OCI-M2 (cell line): ENCODE data around the gene PRSS27.

ENCODE experiments used
- DNase-seq: peaks from one replicate; lab custom pipeline; 2025; ENCODE audit not compliant: unreplicated experiment; lab: John Stamatoyannopoulos, UW

The PRSS27 gene

DNA sequence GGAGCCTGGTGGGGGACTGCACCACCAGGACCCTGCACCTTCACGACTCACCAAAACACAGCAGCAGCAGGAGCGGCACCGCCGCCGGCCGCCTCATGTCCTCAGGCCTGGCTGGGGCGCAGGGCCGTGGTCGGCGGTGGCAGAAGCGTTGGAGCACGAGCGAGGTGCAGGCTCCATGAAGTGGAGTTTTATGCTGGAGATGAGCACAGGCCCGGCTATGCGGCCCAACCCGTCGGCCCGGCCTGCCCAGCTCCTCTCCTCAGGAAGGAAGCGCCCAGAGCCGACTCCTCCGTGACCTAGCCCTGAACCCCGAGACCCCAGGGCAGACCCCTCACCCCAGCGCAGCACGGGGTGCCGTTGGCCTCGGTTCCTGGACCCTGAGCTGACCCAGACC lies at the start of gene PRSS27:
PRSS27 (minus strand) TSS at position 161 of the 394 bp plus-strand sequence; CDS start at position 97, 64 bp downstream.
- no peak for DNase-seq

DNA sequence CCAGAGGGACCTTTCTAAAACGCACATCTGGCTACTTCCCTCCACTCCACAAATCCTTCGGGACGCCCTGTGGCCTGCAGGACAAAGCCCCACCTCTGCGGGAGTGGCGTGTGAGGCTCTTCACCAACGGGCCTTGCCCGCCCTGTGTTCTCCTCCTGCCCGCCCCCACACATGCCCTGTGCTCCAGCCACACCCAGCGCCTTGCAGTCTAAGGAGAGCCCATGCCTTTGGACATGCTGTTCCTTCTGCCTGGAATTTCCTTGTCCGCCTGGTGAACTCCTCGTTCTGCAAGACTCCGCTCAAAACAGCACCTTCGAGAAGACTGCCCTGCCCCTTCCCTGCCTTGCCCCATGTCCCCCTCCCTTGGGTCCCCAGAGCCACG lies 49.6 kb upstream of the PRSS27 start:
- DNase-seq, result no peak

DNA sequence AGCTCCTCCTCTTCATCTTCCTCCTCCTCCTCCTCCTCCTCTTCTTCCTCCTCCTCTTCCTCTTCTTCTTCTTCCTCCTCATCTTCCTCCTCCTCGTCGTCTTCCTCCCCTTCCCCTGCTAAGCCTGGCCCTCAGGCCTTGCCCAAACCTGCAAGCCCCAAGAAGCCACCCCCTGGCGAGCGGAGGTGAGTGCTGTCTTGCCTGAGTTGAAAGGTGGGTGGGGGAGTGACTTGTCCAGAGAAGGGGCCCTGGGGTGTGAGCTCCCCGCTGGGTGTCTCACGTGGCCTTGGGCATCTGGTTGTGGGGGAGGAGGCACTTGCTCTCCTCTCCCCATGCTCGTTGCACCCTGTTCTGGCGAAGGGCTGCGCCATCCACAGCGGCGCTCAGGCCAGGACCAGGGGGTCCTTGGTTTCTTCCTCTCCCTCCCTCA lies 49.1 kb upstream of the PRSS27 start:
- DNase-seq, result no peak

DNA sequence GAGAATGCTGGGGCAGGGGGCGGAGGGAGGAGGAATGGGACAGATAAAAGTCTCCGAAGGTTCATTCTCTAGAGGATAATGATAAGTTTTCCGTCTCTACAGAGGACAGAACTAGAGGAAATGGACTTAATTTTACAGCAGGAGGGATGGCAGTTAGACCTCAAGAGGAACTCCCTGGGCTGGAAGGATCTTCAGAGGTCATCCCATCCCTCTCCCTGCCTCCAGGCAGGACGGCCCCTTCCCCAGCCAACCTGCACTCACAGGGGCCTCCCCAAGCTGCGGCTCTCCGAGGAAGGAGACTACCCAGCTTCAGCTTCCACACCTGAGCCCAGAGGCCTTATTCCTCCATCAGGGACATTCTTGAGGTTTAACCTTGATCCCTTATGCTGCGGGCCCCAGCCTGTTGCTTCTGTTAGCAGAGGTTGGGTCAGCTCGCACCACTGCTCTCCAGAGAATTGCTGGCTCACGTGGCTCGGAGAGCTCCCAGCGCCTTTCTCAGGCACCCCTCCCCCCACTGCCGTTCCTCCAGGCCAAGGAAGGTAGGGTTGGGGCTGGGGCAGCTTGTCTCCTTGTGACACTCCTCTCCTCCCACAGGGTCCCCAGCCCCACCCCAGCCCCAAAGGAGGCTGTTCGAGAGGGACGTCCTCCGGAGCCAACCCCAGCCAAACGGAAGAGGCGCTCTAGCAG lies 48.5 kb upstream of the PRSS27 start:
- DNase-seq, result no peak

DNA sequence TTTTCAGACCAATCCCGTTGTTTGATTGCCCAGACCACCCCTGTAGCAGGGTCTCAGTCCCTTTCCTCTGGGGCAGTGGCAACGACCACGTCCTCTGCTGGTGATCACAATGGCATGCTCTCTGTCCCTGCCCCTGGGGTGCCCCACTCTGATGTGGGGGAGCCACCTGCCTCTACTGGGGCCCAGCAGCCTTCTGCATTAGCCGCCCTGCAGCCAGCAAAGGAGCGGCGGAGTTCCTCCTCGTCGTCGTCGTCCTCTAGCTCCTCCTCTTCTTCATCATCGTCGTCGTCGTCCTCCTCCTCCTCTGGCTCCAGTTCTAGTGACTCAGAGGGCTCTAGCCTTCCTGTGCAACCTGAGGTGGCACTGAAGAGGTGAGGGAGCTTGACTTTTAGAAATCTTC lies 47.9 kb upstream of the PRSS27 start:
- no peak for DNase-seq

DNA sequence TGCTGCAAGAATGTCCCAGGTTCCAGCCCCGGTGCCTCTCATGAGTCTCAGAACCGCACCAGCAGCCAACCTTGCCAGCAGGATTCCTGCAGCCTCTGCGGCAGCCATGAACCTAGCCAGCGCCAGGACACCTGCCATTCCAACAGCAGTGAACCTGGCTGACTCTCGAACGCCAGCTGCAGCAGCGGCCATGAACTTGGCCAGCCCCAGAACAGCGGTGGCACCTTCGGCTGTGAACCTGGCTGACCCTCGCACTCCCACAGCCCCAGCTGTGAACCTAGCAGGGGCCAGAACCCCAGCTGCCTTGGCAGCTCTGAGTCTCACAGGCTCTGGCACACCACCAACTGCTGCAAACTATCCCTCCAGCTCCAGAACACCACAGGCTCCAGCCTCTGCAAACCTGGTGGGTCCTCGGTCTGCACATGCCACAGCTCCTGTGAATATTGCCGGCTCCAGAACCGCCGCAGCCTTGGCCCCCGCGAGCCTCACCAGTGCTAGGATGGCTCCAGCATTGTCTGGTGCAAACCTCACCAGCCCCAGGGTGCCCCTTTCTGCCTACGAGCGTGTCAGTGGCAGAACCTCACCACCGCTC lies 47.2 kb upstream of the PRSS27 start:
- no peak for DNase-seq

GRCh38 chr16:2766430-2767139 lies 46.6 kb upstream of the PRSS27 start:
- no peak for DNase-seq

- DNase-seq, result no peak
Observed at GRCh38 chr16:2765462-2766404, 45.7 kb upstream of the PRSS27 start.

- DNase-seq, result no peak
Observed at GRCh38 chr16:2764718-2765117, 44.7 kb upstream of the PRSS27 start.

- DNase-seq, result no peak
Observed at GRCh38 chr16:2763173-2763572, 43.1 kb upstream of the PRSS27 start.

GRCh38 chr16:2762711-2763110 lies 42.7 kb upstream of the PRSS27 start:
- DNase-seq, result no peak

DNA sequence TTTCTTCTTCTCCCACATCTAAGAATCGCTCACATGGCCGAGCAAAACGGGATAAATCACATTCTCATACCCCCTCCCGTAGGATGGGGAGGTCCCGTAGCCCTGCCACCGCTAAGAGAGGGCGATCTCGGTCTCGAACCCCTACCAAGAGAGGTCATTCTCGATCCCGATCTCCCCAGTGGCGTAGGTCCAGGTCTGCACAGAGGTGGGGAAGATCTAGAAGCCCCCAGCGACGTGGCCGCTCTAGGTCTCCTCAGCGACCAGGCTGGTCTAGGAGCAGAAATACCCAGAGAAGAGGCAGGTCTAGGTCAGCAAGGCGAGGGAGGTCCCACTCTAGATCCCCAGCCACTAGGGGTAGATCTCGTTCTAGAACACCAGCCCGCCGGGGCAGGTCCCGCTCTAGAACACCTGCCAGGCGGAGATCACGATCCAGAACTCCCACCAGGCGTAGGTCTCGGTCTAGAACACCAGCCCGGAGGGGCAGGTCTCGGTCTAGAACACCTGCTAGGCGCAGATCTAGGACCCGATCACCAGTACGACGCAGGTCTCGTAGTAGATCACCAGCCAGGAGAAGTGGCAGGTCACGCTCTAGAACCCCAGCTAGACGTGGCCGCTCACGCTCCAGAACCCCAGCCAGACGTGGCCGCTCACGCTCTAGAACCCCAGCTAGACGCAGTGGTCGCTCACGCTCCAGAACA lies 42.0 kb upstream of the PRSS27 start:
- DNase-seq, result no peak

DNA sequence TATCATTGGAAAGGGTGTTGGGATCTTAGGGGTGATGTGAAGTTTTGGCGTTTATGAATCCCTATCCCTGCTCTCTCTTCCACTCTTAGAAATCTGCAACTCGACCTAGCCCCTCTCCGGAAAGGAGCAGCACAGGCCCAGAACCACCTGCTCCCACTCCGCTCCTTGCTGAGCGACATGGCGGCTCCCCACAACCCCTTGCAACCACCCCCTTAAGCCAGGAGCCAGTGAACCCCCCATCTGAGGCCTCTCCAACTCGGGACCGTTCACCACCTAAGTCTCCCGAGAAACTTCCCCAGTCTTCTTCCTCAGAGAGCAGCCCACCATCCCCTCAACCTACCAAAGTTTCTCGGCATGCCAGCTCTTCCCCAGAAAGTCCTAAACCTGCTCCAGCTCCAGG lies 41.4 kb upstream of the PRSS27 start:
- no peak for DNase-seq

- DNase-seq, result no peak
Observed at GRCh38 chr16:2757344-2757743, 37.3 kb upstream of the PRSS27 start.

DNA sequence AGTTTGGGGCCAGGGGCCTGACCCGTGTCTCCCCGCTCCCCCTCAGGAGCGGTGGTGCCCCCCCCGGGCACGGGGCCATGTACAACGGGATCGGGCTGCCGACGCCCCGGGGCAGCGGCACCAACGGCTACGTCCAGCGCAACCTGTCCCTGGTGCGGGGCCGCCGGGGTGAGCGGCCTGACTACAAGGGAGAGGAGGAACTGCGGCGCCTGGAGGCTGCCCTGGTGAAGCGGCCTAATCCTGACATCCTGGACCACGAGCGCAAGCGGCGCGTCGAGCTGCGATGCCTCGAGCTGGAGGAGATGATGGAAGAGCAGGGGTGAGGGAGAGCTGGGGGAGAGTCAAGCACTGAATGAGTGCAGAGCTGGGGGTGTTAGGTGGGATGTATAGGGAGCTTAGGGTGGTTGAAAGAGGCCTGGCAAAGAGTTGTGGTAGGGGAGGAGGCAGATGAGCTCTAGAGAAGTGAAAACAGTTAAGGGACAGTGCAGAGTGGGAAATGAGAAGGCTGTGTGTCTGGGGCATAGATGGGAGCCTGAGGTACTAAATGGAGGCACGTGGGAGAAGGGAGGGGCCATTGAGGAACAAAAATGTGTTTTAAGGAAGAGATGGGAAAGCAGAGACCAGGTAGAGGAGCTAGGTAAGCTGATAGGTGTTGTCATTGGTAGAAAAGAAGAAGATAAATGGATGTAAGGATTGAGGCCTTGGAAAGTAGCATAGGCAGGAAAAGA lies 36.4 kb upstream of the PRSS27 start:
- no peak for DNase-seq

DNA sequence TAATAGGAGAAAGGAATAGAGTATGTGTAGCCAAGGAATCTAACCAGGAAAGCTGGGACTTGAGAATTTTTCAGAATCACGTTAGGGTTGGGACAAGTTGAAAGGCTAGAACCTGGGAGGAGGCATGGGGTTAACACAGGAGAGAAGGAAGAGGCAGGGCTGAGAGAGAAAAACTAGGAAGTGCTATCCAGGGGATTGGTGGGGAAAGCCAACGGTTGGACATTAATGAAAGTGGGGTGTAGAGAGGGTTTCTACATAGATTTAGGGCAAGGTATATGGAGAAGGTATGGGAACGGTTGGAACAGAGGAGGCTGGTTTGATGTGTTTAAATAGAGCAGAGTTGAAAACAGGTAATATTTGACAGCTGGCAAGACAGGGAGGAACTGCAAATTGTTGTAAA lies 35.1 kb upstream of the PRSS27 start:
- DNase-seq, result no peak

DNA sequence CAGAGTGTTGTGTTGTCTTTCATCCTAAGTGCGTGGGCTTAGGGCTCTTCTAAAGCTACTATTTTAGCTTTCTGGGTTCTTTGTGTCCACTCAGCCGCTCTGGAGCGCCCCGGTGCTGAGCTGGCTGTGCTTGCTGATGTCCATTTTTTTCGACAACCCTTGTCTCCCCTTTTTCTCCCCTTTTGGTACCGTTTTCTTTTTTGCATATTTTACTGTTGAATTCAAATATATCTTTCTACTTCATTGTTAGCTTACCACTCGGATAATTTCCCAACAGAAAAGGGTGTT lies 33.7 kb upstream of the PRSS27 start:
- DNase-seq, result no peak

DNA sequence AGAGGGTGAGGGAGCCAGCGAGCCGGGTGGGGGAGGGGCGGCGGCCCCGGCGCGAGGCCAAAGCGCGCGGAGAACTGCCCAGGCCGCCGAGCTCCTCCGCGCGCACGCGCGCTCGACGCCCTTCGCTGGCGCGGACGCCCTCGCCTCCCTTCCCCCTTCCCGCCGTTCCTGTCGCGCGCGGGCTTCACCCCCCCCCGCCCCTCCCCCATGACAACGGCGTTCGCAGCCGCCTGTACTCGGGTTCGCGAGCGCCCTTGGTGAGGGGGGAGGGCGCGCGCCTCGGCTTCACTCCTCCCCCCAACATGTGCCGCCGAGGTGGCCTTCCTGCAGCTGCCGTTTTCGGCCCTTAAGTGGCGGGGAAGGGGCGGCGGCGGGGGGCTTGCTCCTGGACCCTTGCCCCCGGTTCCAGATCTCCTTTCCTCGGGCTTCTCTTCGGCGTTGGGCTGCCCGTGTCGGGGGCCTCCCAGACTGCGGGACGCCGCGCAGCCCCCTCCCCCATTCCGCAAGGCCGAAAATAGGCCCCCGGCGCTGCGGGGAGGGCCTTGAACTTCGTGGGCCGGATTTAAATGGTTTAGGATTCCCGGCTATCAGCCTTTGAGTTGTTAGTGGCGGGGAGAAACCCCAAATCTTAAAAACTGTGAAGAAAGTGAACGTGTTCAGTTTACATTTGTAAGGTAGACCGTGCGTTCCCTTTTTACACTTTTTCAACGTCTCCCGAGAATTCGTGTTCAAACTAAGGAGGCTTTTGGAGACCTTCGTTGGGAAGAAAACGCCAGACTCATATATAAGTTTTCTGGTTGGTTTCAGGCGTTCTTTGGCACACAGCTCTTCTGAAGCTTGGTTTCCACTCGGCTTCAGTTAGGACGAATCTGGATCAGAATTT lies 33.1 kb upstream of the PRSS27 start:
- DNase-seq, result no peak
